Suprapubic skin (tissue), 4 donors: ENCODE results near the gene RNF44. TPM values are rescaled to one million over a fixed set of nuclear protein-coding genes. Genes with fewer than 3 reads are reported as not detected.

Experiments
- DNase-seq, 2 donors: peaks; one replicate each; pipeline ENCODE4 v3.0.0-alpha.2; 2019; ENCODE audit warnings: low spot score in 2 of 2
- H3K27ac ChIP-seq: fragments of 200-600 bp; sonication (generic); one replicate; pipeline ENCODE4 v1.5.1; 2019
- H3K27me3 ChIP-seq: fragments of 200-600 bp; sonication (generic); one replicate; pipeline ENCODE4 v1.5.1; 2019
- H3K36me3 ChIP-seq: fragments of 200-600 bp; sonication (generic); one replicate; pipeline ENCODE4 v1.5.1; 2019
- H3K4me1 ChIP-seq: fragments of 200-600 bp; sonication (generic); one replicate; pipeline ENCODE4 v1.5.1; 2019
- H3K4me3 ChIP-seq: fragments of 200-600 bp; sonication (generic); one replicate; pipeline ENCODE4 v1.5.1; 2019; ENCODE audit warnings: mild to moderate bottlenecking
- H3K9me3 ChIP-seq: fragments of 200-600 bp; sonication (generic); one replicate; pipeline ENCODE4 v1.5.1; 2019
- EP300 ChIP-seq: sonication (generic); formaldehyde crosslinking; IDR thresholded peaks from one replicate; pipeline ENCODE4 v1.6.1; 2017; ENCODE audit warnings: antibody characterized with exemption
- POLR2A ChIP-seq, 2 donors: fragments of 450-650 bp; IDR thresholded peaks; one replicate each; pipeline ENCODE4 v1.6.1; 2017; ENCODE audit warnings: antibody characterized with exemption in 2 of 2, mild to moderate bottlenecking in 2 of 2, moderate library complexity in 2 of 2
- POLR2AphosphoS5 ChIP-seq, 3 donors: sonication (generic); formaldehyde crosslinking; IDR thresholded peaks; one replicate each; pipeline ENCODE4 v1.6.1; 2017; ENCODE audit warnings: antibody characterized with exemption in 3 of 3
- WGBS: methylation state at CpG from one replicate; pipeline ENCODE4 v1.1.5; 2018; 5-methylcytosine and 5-hydroxymethylcytosine counted together
- total RNA-seq, 4 donors: library from RNA; depleted of rRNA; stranded (reverse); fragments of >200 nt; gene quantifications; one replicate each; pipeline ENCODE4 v1.1.0, GENCODE V29; 2016
- TF ChIP-seq, protein P1 (sequence below), 2 donors: fragments of 200-600 bp in 1 of 2; fragments of 450-650 bp in 1 of 2; sonication (generic) in 1 of 2; IDR thresholded peaks; one replicate each; pipeline ENCODE4 v1.5.1; 2016 to 2019; ENCODE audit warnings: antibody characterized with exemption in 2 of 2, mild to moderate bottlenecking in 1 of 2, moderate library complexity in 1 of 2

Gene RNF44
- total RNA-seq, 4 donors from 2014 or later = 36.9 to 65.9 (median 46.3) TPM

DNA sequence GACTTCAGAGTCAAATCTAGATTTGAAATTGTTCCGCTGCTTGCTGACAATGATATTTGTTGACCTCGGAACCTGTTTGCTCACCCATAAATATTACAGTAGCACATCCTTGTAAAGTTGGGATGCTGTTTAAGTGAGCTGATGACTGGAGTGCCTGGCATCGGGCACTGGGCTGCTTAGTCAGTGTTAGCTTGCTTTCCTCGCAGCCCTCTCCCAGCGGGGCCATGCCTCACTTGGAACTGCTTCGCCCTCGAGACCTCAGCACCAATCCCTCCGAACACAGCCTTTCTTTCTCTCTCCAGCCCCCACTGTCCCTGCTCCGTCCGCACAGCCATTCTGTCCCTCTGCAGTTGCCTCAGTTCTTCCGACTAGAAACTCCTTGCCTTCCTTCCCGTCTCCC, 23.4 kb downstream of the RNF44 start:
- no peak for DNase-seq
- H3K27ac ChIP-seq = no peak overlapping the region
- no peaks in the 10 kb centered on the region for H3K4me1 ChIP-seq
- no peak overlapping the region for H3K4me3 ChIP-seq
- TF ChIP-seq EP300 (no peak), POLR2AphosphoS5 (IDR thresholded peaks at IDR 0.05) (no peak), POLR2A (IDR thresholded peaks at IDR 0.05) (no peak)
- TF ChIP-seq, protein P1, sequence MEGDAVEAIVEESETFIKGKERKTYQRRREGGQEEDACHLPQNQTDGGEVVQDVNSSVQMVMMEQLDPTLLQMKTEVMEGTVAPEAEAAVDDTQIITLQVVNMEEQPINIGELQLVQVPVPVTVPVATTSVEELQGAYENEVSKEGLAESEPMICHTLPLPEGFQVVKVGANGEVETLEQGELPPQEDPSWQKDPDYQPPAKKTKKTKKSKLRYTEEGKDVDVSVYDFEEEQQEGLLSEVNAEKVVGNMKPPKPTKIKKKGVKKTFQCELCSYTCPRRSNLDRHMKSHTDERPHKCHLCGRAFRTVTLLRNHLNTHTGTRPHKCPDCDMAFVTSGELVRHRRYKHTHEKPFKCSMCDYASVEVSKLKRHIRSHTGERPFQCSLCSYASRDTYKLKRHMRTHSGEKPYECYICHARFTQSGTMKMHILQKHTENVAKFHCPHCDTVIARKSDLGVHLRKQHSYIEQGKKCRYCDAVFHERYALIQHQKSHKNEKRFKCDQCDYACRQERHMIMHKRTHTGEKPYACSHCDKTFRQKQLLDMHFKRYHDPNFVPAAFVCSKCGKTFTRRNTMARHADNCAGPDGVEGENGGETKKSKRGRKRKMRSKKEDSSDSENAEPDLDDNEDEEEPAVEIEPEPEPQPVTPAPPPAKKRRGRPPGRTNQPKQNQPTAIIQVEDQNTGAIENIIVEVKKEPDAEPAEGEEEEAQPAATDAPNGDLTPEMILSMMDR (IDR thresholded peaks at IDR 0.05) = no peak
- peaks cover 14% of the 10 kb centered on the region for H3K36me3 ChIP-seq
- H3K27me3 ChIP-seq = no peaks in the 10 kb centered on the region
- 84% methylated on average over 12 of the region's 12 CpGs for WGBS
- no peaks in the 10 kb centered on the region for H3K9me3 ChIP-seq

DNA sequence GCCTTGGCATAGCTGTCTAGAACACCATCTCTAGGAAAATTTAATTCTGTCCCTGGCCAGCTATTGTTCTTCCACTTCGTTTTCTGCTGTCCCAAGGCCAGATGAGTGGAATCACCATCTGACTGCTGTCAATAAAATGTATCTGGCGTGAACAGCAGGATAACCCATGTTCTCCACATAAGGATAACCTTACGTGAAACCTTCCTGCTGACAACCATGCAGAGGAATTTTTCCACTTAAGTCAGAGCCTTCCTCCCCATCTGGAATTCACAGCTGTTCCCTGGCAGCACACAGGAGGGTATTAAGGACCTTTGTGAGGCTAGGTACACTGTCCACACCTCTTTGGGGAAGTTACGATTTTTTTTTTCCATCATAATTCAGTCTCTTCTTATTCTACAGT, 28.6 kb downstream of the RNF44 start:
- no peaks in the 10 kb centered on the region for H3K9me3 ChIP-seq
- no peak overlapping the region for H3K4me3 ChIP-seq
- WGBS = 87% methylated on average over 4 of the region's 4 CpGs
- H3K27me3 ChIP-seq = no peaks in the 10 kb centered on the region
- TF ChIP-seq EP300 = no peak
- no peaks in the 10 kb centered on the region for H3K4me1 ChIP-seq
- DNase-seq = no peak
- H3K36me3 ChIP-seq = peaks cover 58% of the 10 kb centered on the region
- no peak overlapping the region for H3K27ac ChIP-seq

DNA sequence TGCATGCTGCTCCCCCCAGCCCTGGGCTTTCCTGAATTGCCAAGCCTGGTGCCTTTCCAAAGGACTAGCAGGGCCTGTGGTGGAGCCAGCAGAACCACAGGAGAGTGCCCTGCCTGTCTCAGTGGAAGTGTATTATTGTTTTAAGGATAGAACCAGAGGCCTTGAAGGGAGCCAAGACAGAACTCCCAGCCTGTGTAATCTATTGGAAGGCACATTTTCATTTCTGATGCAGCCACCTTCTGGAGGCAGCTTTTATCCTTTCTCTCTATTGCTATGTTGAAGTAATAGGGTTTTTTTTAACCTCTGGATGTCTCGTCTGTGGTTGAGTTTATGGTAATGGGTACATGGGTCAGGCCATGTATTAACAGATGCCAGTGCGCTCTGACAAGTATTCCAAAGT, 29.3 kb downstream of the RNF44 start:
- Histone ChIP-seq H3K9me3 (no peaks in the 10 kb centered on the region), H3K36me3 (peaks cover 65% of the 10 kb centered on the region), H3K27me3 (no peaks in the 10 kb centered on the region), H3K4me3 (no peak overlapping the region), H3K27ac (no peak overlapping the region), H3K4me1 (no peaks in the 10 kb centered on the region)
- 87% methylated on average over 2 of the region's 2 CpGs for WGBS
- no peak for DNase-seq
- no peak for TF ChIP-seq POLR2A (IDR thresholded peaks at IDR 0.05)
- TF ChIP-seq, protein P1 (IDR thresholded peaks at IDR 0.05) = no peak
- TF ChIP-seq POLR2AphosphoS5 (IDR thresholded peaks at IDR 0.05) = no peak
- no peak for TF ChIP-seq EP300

DNA sequence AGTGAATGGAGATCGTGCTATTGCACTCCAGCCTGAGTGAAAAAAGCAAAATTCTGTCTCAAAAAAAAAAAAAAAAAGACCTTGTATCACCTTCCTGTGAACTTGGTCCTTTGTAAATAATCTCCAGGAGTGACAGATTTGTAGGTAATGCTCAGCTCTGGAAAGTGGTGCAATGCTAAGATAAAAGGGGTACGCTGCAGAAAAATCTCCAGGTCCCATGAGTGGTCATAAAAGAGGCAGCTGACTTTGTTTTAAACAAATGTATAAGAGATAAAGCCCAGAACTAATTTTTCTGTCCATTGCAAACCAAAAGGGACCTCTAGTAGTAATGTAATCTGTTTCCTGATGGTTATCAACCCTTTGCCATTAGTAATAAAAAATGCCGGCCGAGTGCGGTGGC, 33.7 kb downstream of the RNF44 start:
- H3K4me3 ChIP-seq = no peak overlapping the region
- H3K27me3 ChIP-seq = no peaks in the 10 kb centered on the region
- WGBS = 89% methylated on average over 5 of the region's 5 CpGs
- H3K9me3 ChIP-seq = no peaks in the 10 kb centered on the region
- no peak for TF ChIP-seq POLR2A (IDR thresholded peaks at IDR 0.05)
- TF ChIP-seq EP300 = no peak
- no peak for TF ChIP-seq POLR2AphosphoS5 (IDR thresholded peaks at IDR 0.05)
- TF ChIP-seq, protein P1 (IDR thresholded peaks at IDR 0.05) = no peak
- H3K27ac ChIP-seq = no peak overlapping the region
- H3K4me1 ChIP-seq = no peaks in the 10 kb centered on the region
- no peak for DNase-seq
- H3K36me3 ChIP-seq = peaks cover 93% of the 10 kb centered on the region

DNA sequence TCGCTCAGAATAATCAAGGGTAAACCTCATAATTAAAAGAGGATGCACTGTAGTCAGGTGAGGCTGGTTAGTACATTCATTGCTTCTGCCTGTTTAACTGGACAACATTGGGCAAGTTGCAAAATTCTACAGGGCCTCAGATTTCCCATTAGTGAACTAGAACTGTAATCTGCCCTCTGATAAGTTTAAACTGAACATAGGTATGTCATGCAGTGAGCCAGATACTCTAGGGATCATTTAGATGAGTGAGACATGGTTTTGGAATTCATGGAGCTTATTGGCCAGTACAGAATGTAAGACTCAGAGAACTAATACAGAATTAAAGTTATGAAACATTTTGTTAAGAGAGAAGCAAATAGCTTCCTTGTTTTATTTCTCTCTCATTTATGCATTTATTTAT, 35.9 kb downstream of the RNF44 start:
- 96% methylated on average over 1 of the region's 1 CpG for WGBS
- H3K36me3 ChIP-seq = peaks cover 93% of the 10 kb centered on the region
- H3K4me1 ChIP-seq = no peaks in the 10 kb centered on the region
- H3K27ac ChIP-seq = no peak overlapping the region
- H3K27me3 ChIP-seq = no peaks in the 10 kb centered on the region
- TF ChIP-seq, protein P1 (IDR thresholded peaks at IDR 0.05) = no peak
- no peak for TF ChIP-seq POLR2AphosphoS5 (IDR thresholded peaks at IDR 0.05)
- no peak overlapping the region for H3K4me3 ChIP-seq
- DNase-seq = no peak
- H3K9me3 ChIP-seq = no peaks in the 10 kb centered on the region

DNA sequence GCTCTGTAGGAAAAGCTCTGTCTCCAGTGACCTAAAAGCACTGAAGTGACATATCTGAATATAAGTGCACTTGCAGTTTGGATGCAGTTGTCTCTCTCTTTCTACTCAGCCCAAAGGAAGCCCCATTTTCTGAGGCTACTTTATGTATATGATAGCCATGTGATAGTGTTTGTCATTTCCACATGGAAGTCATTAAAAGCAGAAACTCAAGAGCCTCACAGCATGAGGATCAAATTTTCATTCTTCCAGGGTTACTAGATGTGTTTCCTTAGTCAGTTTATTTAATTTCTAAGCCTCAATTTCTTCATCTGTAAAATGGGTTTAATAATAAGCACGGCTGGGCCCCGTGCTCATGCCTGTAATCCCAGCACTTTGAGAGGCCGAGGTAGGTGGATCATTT, 36.7 kb downstream of the RNF44 start:
- Histone ChIP-seq H3K4me3 (no peak overlapping the region), H3K36me3 (peaks cover 98% of the 10 kb centered on the region), H3K27ac (no peak overlapping the region), H3K4me1 (no peaks in the 10 kb centered on the region), H3K9me3 (no peaks in the 10 kb centered on the region), H3K27me3 (no peaks in the 10 kb centered on the region)
- no peak for DNase-seq
- TF ChIP-seq, protein P1 (IDR thresholded peaks at IDR 0.05) = no peak
- TF ChIP-seq POLR2AphosphoS5 (IDR thresholded peaks at IDR 0.05) = no peak
- no peak for TF ChIP-seq POLR2A (IDR thresholded peaks at IDR 0.05)
- no peak for TF ChIP-seq EP300
- WGBS = 96% methylated on average over 3 of the region's 3 CpGs
